ENCODE data around the gene FAM118A.

DNA sequence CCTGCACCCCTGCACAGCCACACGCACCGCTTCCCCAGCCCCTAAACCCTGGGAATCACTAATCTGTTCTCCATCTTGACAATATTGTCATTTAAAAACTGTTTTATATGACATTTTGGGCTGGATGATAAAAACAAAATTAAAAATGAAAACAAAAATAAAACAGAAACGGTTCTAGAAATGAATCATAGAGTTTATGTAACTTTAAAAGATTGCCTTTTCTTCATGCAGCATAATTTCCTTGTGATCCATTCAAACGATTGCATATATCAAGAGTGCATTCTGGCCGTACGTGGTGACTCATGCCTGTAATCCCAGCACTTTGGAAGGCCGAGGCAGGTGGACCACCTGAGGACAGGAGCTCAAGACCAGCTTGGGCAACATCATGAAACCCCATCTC is 6.6 kb upstream of the FAM118A start:
- TF ChIP-seq, protein P1, sequence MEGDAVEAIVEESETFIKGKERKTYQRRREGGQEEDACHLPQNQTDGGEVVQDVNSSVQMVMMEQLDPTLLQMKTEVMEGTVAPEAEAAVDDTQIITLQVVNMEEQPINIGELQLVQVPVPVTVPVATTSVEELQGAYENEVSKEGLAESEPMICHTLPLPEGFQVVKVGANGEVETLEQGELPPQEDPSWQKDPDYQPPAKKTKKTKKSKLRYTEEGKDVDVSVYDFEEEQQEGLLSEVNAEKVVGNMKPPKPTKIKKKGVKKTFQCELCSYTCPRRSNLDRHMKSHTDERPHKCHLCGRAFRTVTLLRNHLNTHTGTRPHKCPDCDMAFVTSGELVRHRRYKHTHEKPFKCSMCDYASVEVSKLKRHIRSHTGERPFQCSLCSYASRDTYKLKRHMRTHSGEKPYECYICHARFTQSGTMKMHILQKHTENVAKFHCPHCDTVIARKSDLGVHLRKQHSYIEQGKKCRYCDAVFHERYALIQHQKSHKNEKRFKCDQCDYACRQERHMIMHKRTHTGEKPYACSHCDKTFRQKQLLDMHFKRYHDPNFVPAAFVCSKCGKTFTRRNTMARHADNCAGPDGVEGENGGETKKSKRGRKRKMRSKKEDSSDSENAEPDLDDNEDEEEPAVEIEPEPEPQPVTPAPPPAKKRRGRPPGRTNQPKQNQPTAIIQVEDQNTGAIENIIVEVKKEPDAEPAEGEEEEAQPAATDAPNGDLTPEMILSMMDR (IDR thresholded peaks at IDR 0.05; ENCODE audit: low read depth, low read length) = no peak
- TF ChIP-seq EZH2phosphoT487 (IDR thresholded peaks at IDR 0.05; ENCODE audit: low read depth) = no peak
